ENCODE results near the gene FKBP5.
"Not testable (repeated sequence)": the region's sequence is repeated elsewhere in the genome, so short reads cannot be mapped to it uniquely, and the experiment has no call there.

Gene FKBP5

GRCh38 chr6:35611240-35611639, 77.5 kb downstream of the FKBP5 start:
- DNase-seq (ENCODE audit: low spot score): peak; percentile 43

- no peak for DNase-seq (ENCODE audit: low spot score)
Observed at GRCh38 chr6:35610830-35611229, 77.9 kb downstream of the FKBP5 start.

- no peak for DNase-seq (ENCODE audit: low spot score)
Observed at GRCh38 chr6:35609588-35609987, 79.1 kb downstream of the FKBP5 start.

- DNase-seq (ENCODE audit: low spot score): no peak
Observed at GRCh38 chr6:35607517-35608233, 81.0 kb downstream of the FKBP5 start.

- DNase-seq (ENCODE audit: low spot score): no peak
Observed at GRCh38 chr6:35605600-35605999, 83.1 kb downstream of the FKBP5 start.

- DNase-seq (ENCODE audit: low spot score): no peak
Observed at GRCh38 chr6:35603326-35604202, 85.2 kb downstream of the FKBP5 start.

- peak; percentile 18 for DNase-seq (ENCODE audit: low spot score)
Observed at GRCh38 chr6:35602133-35602946, 86.4 kb downstream of the FKBP5 start.

- peak; percentile 87 for DNase-seq (ENCODE audit: low spot score)
Observed at GRCh38 chr6:35601331-35602132, 87.2 kb downstream of the FKBP5 start.

- DNase-seq (ENCODE audit: low spot score): peak; percentile 43
Observed at GRCh38 chr6:35600659-35601125, 88.0 kb downstream of the FKBP5 start.

- no peak for DNase-seq (ENCODE audit: low spot score)
Observed at GRCh38 chr6:35599761-35600658, 88.7 kb downstream of the FKBP5 start.

- not testable (repeated sequence) for DNase-seq (ENCODE audit: low spot score)
Observed at GRCh38 chr6:35598621-35599020, 90.1 kb downstream of the FKBP5 start.

GRCh38 chr6:35596448-35597442, 92.0 kb downstream of the FKBP5 start:
- DNase-seq (ENCODE audit: low spot score): no peak

GRCh38 chr6:35594503-35595186, 94.1 kb downstream of the FKBP5 start:
- DNase-seq (ENCODE audit: low spot score): no peak

GRCh38 chr6:35592178-35592577, 96.5 kb downstream of the FKBP5 start:
- DNase-seq (ENCODE audit: low spot score): no peak

- no peak for DNase-seq (ENCODE audit: low spot score)
Observed at GRCh38 chr6:35590622-35591066, 98.1 kb downstream of the FKBP5 start.

- no peak for DNase-seq (ENCODE audit: low spot score)
Observed at GRCh38 chr6:35589904-35590303, 98.8 kb downstream of the FKBP5 start.

- no peak for DNase-seq (ENCODE audit: low spot score)
Observed at GRCh38 chr6:35589201-35589739, 99.4 kb downstream of the FKBP5 start.

- no peak for DNase-seq (ENCODE audit: low spot score)
Observed at GRCh38 chr6:35587167-35587566, 101.5 kb downstream of the FKBP5 start.
